ENCODE data around the gene FKBP1A.

DNA sequence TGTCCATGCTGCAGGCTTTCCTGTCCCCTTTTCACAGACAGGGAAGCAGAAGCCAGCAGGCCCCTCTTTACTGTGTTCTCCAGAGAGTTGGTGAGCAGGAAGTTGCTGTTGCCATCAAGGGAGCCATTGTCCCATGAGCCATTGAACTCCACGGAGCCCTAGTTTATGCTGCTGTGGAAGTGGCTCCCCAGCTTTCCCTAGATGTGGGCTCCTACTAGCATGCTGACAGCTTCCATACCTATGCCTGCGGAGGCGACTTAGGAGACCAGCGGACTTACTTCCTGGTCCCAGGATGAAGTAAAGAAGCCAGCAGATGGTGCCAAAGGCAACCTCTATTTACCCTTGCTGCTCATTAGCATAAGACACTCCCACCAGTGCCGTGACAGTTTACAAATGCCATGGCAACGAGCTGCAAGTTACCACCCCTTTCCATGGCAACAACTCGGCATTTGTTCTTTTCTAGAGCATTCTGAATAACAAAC, 30.8 kb upstream of the FKBP1A start:
- TF ChIP-seq, protein P1, sequence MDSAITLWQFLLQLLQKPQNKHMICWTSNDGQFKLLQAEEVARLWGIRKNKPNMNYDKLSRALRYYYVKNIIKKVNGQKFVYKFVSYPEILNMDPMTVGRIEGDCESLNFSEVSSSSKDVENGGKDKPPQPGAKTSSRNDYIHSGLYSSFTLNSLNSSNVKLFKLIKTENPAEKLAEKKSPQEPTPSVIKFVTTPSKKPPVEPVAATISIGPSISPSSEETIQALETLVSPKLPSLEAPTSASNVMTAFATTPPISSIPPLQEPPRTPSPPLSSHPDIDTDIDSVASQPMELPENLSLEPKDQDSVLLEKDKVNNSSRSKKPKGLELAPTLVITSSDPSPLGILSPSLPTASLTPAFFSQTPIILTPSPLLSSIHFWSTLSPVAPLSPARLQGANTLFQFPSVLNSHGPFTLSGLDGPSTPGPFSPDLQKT (IDR thresholded peaks at IDR 0.05; ENCODE audit: borderline replicate concordance, low read depth, low read length) = no peak
- TF ChIP-seq KLF10 (tag by site-specific recombination; IDR thresholded peaks at IDR 0.05) (no peak), ZNF223 (tag by site-specific recombination; IDR thresholded peaks at IDR 0.05) (no peak), ZNF211 (tag by site-specific recombination; IDR thresholded peaks at IDR 0.05; ENCODE audit: low read depth) (no peak), ZNF335 (tag by site-specific recombination; conservative IDR thresholded peaks at IDR 0.05) (no peak), ZNF155 (tag by site-specific recombination; IDR thresholded peaks at IDR 0.05) (no peak), ZNF366 (tag by site-specific recombination; conservative IDR thresholded peaks at IDR 0.05) (no peak), ZNF10 (tag by site-specific recombination; IDR thresholded peaks at IDR 0.05) (no peak)
- TF ChIP-seq, protein P2, sequence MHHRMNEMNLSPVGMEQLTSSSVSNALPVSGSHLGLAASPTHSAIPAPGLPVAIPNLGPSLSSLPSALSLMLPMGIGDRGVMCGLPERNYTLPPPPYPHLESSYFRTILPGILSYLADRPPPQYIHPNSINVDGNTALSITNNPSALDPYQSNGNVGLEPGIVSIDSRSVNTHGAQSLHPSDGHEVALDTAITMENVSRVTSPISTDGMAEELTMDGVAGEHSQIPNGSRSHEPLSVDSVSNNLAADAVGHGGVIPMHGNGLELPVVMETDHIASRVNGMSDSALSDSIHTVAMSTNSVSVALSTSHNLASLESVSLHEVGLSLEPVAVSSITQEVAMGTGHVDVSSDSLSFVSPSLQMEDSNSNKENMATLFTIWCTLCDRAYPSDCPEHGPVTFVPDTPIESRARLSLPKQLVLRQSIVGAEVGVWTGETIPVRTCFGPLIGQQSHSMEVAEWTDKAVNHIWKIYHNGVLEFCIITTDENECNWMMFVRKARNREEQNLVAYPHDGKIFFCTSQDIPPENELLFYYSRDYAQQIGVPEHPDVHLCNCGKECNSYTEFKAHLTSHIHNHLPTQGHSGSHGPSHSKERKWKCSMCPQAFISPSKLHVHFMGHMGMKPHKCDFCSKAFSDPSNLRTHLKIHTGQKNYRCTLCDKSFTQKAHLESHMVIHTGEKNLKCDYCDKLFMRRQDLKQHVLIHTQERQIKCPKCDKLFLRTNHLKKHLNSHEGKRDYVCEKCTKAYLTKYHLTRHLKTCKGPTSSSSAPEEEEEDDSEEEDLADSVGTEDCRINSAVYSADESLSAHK (tag by site-specific recombination; IDR thresholded peaks at IDR 0.05) = no peak
- TF ChIP-seq, protein P3, sequence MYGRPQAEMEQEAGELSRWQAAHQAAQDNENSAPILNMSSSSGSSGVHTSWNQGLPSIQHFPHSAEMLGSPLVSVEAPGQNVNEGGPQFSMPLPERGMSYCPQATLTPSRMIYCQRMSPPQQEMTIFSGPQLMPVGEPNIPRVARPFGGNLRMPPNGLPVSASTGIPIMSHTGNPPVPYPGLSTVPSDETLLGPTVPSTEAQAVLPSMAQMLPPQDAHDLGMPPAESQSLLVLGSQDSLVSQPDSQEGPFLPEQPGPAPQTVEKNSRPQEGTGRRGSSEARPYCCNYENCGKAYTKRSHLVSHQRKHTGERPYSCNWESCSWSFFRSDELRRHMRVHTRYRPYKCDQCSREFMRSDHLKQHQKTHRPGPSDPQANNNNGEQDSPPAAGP (tag by site-specific recombination; IDR thresholded peaks at IDR 0.05) = no peak
- TF ChIP-seq, protein P4, sequence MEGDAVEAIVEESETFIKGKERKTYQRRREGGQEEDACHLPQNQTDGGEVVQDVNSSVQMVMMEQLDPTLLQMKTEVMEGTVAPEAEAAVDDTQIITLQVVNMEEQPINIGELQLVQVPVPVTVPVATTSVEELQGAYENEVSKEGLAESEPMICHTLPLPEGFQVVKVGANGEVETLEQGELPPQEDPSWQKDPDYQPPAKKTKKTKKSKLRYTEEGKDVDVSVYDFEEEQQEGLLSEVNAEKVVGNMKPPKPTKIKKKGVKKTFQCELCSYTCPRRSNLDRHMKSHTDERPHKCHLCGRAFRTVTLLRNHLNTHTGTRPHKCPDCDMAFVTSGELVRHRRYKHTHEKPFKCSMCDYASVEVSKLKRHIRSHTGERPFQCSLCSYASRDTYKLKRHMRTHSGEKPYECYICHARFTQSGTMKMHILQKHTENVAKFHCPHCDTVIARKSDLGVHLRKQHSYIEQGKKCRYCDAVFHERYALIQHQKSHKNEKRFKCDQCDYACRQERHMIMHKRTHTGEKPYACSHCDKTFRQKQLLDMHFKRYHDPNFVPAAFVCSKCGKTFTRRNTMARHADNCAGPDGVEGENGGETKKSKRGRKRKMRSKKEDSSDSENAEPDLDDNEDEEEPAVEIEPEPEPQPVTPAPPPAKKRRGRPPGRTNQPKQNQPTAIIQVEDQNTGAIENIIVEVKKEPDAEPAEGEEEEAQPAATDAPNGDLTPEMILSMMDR (tag by site-specific recombination; IDR thresholded peaks at IDR 0.05) = no peak
- TF ChIP-seq, protein P5, sequence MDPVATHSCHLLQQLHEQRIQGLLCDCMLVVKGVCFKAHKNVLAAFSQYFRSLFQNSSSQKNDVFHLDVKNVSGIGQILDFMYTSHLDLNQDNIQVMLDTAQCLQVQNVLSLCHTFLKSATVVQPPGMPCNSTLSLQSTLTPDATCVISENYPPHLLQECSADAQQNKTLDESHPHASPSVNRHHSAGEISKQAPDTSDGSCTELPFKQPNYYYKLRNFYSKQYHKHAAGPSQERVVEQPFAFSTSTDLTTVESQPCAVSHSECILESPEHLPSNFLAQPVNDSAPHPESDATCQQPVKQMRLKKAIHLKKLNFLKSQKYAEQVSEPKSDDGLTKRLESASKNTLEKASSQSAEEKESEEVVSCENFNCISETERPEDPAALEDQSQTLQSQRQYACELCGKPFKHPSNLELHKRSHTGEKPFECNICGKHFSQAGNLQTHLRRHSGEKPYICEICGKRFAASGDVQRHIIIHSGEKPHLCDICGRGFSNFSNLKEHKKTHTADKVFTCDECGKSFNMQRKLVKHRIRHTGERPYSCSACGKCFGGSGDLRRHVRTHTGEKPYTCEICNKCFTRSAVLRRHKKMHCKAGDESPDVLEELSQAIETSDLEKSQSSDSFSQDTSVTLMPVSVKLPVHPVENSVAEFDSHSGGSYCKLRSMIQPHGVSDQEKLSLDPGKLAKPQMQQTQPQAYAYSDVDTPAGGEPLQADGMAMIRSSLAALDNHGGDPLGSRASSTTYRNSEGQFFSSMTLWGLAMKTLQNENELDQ (tag by site-specific recombination; IDR thresholded peaks at IDR 0.05; ENCODE audit: low read depth) = no peak
- TF ChIP-seq, protein P6, sequence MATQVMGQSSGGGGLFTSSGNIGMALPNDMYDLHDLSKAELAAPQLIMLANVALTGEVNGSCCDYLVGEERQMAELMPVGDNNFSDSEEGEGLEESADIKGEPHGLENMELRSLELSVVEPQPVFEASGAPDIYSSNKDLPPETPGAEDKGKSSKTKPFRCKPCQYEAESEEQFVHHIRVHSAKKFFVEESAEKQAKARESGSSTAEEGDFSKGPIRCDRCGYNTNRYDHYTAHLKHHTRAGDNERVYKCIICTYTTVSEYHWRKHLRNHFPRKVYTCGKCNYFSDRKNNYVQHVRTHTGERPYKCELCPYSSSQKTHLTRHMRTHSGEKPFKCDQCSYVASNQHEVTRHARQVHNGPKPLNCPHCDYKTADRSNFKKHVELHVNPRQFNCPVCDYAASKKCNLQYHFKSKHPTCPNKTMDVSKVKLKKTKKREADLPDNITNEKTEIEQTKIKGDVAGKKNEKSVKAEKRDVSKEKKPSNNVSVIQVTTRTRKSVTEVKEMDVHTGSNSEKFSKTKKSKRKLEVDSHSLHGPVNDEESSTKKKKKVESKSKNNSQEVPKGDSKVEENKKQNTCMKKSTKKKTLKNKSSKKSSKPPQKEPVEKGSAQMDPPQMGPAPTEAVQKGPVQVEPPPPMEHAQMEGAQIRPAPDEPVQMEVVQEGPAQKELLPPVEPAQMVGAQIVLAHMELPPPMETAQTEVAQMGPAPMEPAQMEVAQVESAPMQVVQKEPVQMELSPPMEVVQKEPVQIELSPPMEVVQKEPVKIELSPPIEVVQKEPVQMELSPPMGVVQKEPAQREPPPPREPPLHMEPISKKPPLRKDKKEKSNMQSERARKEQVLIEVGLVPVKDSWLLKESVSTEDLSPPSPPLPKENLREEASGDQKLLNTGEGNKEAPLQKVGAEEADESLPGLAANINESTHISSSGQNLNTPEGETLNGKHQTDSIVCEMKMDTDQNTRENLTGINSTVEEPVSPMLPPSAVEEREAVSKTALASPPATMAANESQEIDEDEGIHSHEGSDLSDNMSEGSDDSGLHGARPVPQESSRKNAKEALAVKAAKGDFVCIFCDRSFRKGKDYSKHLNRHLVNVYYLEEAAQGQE (tag by site-specific recombination; IDR thresholded peaks at IDR 0.05) = no peak
- TF ChIP-seq, protein P7, sequence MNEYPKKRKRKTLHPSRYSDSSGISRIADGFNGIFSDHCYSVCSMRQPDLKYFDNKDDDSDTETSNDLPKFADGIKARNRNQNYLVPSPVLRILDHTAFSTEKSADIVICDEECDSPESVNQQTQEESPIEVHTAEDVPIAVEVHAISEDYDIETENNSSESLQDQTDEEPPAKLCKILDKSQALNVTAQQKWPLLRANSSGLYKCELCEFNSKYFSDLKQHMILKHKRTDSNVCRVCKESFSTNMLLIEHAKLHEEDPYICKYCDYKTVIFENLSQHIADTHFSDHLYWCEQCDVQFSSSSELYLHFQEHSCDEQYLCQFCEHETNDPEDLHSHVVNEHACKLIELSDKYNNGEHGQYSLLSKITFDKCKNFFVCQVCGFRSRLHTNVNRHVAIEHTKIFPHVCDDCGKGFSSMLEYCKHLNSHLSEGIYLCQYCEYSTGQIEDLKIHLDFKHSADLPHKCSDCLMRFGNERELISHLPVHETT (tag by site-specific recombination; IDR thresholded peaks at IDR 0.05) = no peak
